LNCAP (cell line): ENCODE results near the gene IGFALS.

Experiments used
- TF ChIP-seq, protein P1 (sequence below): fragments of 450-650 bp; IDR thresholded peaks from 2 replicates; pipeline ENCODE4 v1.5.1; 2017; ENCODE audit warnings: mild to moderate bottlenecking

Gene IGFALS

DNA sequence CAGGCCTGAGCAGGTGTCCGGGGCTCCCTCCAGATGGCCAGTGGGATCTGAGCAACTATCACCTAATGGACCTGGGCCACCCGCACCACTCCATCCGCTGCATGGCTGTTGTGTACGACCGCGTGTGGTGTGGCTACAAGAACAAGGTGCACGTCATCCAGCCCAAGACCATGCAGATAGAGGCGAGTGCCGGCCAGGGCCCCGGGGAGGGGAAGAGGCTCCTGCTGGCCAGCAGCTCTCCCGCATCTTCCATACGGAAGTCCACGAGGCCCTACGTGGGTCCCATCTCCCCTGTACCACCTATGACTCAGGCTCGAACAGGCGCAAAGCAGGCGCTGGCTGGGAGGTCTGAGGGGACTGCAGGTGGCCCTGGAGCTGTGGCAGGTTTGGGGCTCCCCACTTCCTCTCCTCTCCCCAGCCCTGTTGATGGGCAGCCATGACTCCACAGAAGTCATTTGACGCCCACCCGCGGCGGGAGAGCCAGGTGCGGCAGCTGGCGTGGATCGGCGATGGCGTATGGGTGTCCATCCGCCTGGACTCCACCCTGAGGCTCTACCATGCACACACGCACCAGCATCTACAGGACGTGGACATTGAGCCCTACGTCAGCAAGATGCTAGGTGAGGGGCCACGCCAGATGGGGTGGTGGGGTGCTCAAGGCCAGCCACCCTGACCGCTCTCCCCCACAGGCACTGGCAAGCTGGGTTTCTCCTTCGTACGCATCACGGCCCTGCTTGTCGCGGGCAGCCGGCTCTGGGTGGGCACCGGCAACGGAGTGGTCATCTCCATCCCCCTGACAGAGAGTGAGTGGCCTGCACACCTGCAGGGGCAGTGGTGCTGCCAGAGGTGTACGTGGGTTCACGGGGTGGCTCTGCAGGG is 26.1 kb downstream of the IGFALS start:
- TF ChIP-seq, protein P1, sequence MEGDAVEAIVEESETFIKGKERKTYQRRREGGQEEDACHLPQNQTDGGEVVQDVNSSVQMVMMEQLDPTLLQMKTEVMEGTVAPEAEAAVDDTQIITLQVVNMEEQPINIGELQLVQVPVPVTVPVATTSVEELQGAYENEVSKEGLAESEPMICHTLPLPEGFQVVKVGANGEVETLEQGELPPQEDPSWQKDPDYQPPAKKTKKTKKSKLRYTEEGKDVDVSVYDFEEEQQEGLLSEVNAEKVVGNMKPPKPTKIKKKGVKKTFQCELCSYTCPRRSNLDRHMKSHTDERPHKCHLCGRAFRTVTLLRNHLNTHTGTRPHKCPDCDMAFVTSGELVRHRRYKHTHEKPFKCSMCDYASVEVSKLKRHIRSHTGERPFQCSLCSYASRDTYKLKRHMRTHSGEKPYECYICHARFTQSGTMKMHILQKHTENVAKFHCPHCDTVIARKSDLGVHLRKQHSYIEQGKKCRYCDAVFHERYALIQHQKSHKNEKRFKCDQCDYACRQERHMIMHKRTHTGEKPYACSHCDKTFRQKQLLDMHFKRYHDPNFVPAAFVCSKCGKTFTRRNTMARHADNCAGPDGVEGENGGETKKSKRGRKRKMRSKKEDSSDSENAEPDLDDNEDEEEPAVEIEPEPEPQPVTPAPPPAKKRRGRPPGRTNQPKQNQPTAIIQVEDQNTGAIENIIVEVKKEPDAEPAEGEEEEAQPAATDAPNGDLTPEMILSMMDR, result no peak

- TF ChIP-seq, protein P1, result no peak
Measured at GRCh38 chr16:1766701-1767100, 26.8 kb downstream of the IGFALS start.

DNA sequence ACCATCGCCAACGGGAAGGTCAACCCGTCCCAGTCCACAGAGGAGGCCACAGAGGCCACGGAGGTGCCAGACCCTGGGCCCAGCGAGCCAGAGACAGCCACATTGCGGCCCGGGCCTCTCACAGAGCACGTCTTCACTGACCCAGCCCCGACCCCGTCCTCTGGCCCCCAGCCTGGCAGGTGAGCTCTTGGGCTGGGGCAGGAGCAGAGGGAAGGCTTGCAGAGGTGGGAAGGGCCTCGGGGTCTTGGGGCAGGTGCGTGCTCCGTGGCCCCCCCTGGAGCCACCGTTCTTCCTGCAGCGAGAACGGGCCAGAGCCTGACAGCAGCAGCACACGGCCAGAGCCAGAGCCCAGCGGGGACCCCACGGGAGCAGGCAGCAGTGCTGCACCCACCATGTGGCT is 27.3 kb downstream of the IGFALS start:
- TF ChIP-seq, protein P1, result no peak

DNA sequence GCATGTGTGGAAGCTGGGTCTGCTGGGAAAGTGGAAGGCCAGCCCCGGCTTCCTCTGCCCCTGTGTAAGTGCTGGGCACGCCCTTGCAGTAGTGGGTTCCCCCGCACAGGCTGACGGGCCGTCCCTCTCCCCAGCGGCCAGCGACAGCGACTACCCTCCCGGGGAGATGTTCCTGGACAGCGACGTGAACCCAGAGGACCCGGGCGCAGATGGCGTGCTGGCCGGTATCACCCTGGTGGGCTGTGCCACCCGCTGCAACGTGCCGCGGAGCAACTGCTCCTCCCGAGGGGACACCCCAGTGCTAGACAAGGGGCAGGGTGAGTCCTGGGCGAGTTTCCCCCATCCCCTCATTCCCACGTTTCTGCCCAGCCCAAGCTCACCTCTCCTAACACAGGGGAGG is 27.7 kb downstream of the IGFALS start:
- TF ChIP-seq, protein P1, result no peak

DNA sequence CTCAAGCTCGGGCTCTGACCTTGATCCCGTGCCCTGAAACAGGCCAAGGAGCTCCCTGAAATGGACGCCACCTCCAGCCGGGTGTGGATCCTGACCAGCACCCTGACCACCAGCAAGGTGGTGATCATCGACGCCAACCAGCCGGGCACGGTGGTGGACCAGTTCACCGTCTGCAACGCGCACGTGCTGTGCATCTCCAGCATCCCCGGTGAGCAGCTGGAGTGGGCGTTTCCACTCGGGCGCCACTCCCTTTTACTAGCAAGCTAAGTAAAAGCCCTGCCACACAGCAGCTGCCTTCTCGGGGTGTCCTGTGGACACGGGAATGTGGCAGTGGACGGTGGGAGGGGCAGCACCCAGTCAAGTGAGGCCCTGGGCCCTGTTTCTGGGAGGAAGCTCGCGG is 28.5 kb downstream of the IGFALS start:
- TF ChIP-seq, protein P1, result no peak

GRCh38 chr16:1763521-1764511 is 29.7 kb downstream of the IGFALS start:
- TF ChIP-seq, protein P1, result peak; percentile 37; the same call in 1 of the 2 replicates

- TF ChIP-seq, protein P1, result no peak
Measured at GRCh38 chr16:1762879-1763520, 30.5 kb downstream of the IGFALS start.
